Measurements from ENCODE around the gene EHBP1. TPM values are rescaled to one million over a fixed set of nuclear protein-coding genes. Genes with fewer than 3 reads are reported as not detected.

Gene EHBP1
- total RNA-seq, 1 experiment from 2014 or later = 32.1 TPM

GRCh38 chr2:63051795-63052333 lies 346.4 kb downstream of the EHBP1 start:
- Histone ChIP-seq H3K27ac (ENCODE audit: low read depth, low read length, poor library complexity, severe bottlenecking) (no peak overlapping the region), H3K36me3 (ENCODE audit: insufficient read depth, low read length, poor library complexity, severe bottlenecking) (no peaks in the 10 kb centered on the region), H3K9me3 (ENCODE audit: low read depth, low read length, poor library complexity, severe bottlenecking) (no peaks in the 10 kb centered on the region), H3K4me3 (ENCODE audit: low read depth, low read length, poor library complexity, severe bottlenecking) (peak overlapping the region; percentile 74), H3K27me3 (replicated peaks; ENCODE audit: insufficient read depth, low read depth, low read length, poor library complexity) (peaks cover 9% of the 10 kb centered on the region), H3K4me1 (ENCODE audit: insufficient read depth, low read length, poor library complexity, severe bottlenecking) (peaks cover 7% of the 10 kb centered on the region)
- intact Hi-C loops (cut with micrococcal nuclease; ENCODE audit: unreplicated experiment) = no loop called here
- BruUV-seq (replicated peaks) = no TSS peak
- no peak for DNase-seq (ENCODE audit: low spot score)
- no peak for TF ChIP-seq CTCF (conservative IDR thresholded peaks at IDR 0.05; ENCODE audit: low read depth, low read length)
- TF ChIP-seq EZH2 (IDR thresholded peaks at IDR 0.05; ENCODE audit: borderline replicate concordance, low read depth, low read length, poor library complexity, severe bottlenecking) = no peak
- ChIA-PET POLR2A (ENCODE audit: low non-redundant PET) (no interaction called here), CTCF (no interaction called here)

- H3K4me1 ChIP-seq (ENCODE audit: insufficient read depth, low read length, poor library complexity, severe bottlenecking) = peaks cover 7% of the 10 kb centered on the region
- peaks cover 11% of the 10 kb centered on the region for H3K27me3 ChIP-seq (replicated peaks; ENCODE audit: insufficient read depth, low read depth, low read length, poor library complexity)
- ChIA-PET POLR2A (ENCODE audit: low non-redundant PET) (no interaction called here), CTCF (no interaction called here)
- H3K9me3 ChIP-seq (ENCODE audit: low read depth, low read length, poor library complexity, severe bottlenecking) = no peaks in the 10 kb centered on the region
- no peaks in the 10 kb centered on the region for H3K36me3 ChIP-seq (ENCODE audit: insufficient read depth, low read length, poor library complexity, severe bottlenecking)
- TF ChIP-seq EZH2 (IDR thresholded peaks at IDR 0.05; ENCODE audit: borderline replicate concordance, low read depth, low read length, poor library complexity, severe bottlenecking) (no peak), CTCF (conservative IDR thresholded peaks at IDR 0.05; ENCODE audit: low read depth, low read length) (no peak)
- no TSS peak for BruUV-seq (replicated peaks)
- no peak for DNase-seq (ENCODE audit: low spot score)
- no peak overlapping the region for H3K27ac ChIP-seq (ENCODE audit: low read depth, low read length, poor library complexity, severe bottlenecking)
- intact Hi-C loops (cut with micrococcal nuclease; ENCODE audit: unreplicated experiment) = no loop called here
- no peak overlapping the region for H3K4me3 ChIP-seq (ENCODE audit: low read depth, low read length, poor library complexity, severe bottlenecking)
These were observed 347.0 kb downstream of the EHBP1 start for GRCh38 chr2:63052411-63053080.

- intact Hi-C loops (cut with micrococcal nuclease; ENCODE audit: unreplicated experiment) = no loop called here
- Histone ChIP-seq H3K4me1 (ENCODE audit: insufficient read depth, low read length, poor library complexity, severe bottlenecking) (peaks cover 7% of the 10 kb centered on the region), H3K27me3 (replicated peaks; ENCODE audit: insufficient read depth, low read depth, low read length, poor library complexity) (peaks cover 18% of the 10 kb centered on the region)
These were observed 347.8 kb downstream of the EHBP1 start for GRCh38 chr2:63053081-63053888.

More at GRCh38 chr2:63053081-63053888, 347.8 kb downstream of the EHBP1 start:
- DNase-seq (ENCODE audit: low spot score) = no peak
- TF ChIP-seq CTCF (conservative IDR thresholded peaks at IDR 0.05; ENCODE audit: low read depth, low read length) (no peak), EZH2 (IDR thresholded peaks at IDR 0.05; ENCODE audit: borderline replicate concordance, low read depth, low read length, poor library complexity, severe bottlenecking) (no peak)
- ChIA-PET CTCF (no interaction called here), POLR2A (ENCODE audit: low non-redundant PET) (no interaction called here)
- Histone ChIP-seq H3K4me3 (ENCODE audit: low read depth, low read length, poor library complexity, severe bottlenecking) (no peak overlapping the region), H3K27ac (ENCODE audit: low read depth, low read length, poor library complexity, severe bottlenecking) (no peak overlapping the region), H3K36me3 (ENCODE audit: insufficient read depth, low read length, poor library complexity, severe bottlenecking) (no peaks in the 10 kb centered on the region), H3K9me3 (ENCODE audit: low read depth, low read length, poor library complexity, severe bottlenecking) (no peaks in the 10 kb centered on the region)
- no TSS peak for BruUV-seq (replicated peaks)
